GM20431 (cell line): ENCODE data around the gene KYNU.
"Not testable (repeated sequence)": the region's sequence is repeated elsewhere in the genome, so short reads cannot be mapped to it uniquely, and the experiment has no call there.

Experiments used
- in situ Hi-C: fragments of 300-500 bp; cut with MseI, MboI; formaldehyde crosslinking; loops from one replicate; pipeline ENCODE4 v1.15.0; 2020; ENCODE audit warnings: low sequenced_read_pairs; ENCODE audit not compliant: unreplicated experiment

KYNU gene

DNA sequence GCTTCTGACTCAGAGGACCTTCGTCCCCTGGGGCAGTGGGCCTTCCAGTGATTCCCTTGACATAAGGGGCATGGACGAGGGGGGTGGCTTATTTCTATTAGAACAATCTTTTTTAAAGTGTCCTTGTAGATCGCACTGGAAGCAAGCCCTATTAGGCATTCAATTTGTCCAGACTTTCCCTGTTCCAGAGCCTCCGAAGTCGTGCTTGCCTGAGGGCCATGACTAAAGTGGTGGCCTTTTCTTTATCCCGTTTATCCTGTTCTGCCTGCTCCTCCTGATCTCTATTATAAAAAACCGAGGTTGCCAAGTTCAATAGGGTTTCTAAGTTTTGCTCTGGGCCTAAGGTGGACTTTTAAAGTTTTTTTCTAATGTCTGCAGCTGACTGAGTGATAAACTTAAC is 26.3 kb downstream of the KYNU start:
- in situ Hi-C loops = not testable (repeated sequence)

DNA sequence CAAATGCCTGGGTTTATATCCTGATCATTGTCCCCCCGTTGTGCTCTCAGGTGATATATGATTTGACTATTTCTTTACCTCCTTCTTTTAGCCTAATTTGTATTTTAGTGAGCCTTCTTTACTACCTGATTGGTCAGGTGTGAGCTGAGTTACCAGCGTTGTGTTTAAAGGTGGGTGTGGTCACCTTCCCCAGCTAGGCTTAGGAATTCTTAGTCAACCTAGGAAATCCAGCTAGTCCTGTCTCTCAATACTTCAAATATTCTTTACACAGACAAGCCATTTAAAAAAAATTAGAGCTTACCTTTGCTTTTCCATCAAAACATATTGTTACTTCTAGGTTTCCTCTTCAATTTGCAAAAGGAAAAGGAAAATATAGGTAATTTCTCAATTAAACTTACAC is 30.2 kb downstream of the KYNU start:
- in situ Hi-C loops = no loop called here

DNA sequence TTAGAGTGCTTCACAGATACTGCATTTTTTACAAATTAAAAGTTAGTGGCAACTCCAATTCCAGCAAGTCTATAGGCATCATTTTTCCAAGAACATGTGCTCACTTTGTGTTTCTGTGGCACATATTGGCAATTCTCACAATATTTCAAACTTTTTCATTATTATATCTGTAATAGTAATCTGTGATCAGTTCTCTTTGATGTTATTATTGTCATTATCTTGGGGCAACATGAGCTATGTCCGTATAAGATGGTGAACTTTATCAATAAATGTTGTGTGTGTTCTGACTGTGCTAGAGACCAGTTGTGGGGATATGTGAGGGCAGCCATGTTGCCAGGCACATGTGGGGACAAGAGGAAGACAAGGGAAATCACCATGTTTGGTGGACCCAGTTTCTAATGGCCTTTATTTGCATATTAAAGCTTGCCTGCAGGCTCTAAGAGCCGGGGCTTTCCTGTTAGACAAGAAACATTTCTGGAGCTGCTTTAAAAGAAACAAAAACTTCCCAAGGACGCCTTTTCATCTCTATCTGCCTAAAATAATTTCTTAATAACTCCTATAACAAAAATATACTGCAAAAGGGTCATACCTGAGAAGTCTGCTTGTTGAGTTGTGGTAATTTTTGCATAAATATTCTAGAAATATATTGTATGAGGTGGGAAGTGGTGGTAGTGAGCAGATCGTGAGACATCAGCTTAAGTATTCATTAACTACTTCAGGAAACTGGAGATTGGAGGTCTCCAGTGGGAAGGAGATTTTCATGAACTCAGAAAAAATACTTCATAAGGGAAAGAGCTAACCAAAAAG is 37.2 kb downstream of the KYNU start:
- in situ Hi-C loops = no loop called here

DNA sequence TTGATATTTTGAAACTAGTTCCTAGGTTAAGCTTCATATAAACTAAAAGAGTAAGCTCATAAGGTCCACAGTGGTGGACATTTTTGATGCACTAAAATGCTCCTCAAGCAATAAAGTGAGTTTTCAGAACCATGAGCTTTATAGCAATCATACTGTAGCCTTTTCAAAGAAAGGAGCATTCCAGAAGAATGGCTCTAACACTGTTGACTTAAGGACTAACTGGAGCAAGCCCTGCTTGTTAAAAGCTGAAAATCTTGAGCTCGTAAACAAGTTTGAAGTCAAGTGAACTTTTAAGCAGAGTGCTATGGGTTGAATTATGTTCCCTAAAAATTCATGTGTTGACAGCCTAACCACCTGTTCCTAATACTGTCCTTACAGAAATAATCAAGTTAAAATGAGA is 38.0 kb downstream of the KYNU start:
- in situ Hi-C loops = no loop called here

DNA sequence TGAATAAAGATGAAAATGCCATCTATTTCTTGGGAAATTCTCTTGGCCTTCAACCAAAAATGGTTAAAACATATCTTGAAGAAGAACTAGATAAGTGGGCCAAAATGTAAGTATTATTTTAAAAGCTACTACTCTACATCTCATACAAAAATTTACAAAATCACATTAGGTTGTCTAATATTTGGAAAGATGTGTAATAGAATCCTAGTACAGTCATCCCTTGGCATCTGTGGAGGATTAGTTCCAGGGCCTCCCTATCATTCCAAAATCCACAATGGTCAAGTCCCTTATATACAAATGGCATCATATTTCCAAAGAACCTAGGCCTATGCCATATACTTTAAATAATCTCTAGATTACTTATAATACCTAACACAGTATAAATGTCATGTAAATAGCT is 41.2 kb downstream of the KYNU start:
- in situ Hi-C loops = no loop called here

DNA sequence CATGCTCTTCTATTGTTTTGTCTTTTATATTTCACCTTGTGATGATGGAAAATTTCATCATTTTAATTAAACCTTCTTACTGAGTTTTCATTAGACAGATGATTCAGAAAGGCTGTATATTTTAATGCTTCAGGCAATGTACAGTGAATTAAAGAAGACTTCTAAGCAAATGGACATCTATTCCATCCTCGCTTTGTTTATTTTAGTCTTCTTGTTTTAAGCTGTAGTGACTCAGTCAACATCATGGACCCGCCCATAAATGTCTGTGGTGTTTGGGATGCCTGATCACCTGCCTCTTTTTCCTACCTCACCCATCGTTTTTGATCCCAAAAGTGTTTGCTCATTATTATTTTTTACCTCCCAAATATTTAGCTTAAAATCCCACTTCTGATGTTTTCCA is 43.1 kb downstream of the KYNU start:
- in situ Hi-C loops = no loop called here

DNA sequence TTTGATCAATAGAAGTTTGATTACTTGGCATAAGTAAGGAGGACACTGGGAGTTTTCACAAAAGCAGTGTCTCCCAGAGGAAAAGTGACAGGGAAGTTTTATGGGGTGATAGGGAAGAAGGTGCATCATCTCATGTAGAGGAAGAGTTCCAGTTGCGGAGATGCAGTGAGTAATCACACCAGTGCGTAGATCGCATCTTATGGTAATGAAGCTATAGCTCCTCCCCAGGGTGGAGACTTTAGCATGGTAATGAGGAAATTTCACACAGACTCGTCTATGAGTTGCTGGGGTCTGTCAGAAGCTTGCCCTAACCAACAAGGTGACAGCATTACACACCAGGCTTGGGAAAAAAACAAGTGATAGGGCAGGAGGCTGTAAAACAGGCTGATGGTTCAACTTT is 49.0 kb downstream of the KYNU start:
- in situ Hi-C loops = no loop called here

DNA sequence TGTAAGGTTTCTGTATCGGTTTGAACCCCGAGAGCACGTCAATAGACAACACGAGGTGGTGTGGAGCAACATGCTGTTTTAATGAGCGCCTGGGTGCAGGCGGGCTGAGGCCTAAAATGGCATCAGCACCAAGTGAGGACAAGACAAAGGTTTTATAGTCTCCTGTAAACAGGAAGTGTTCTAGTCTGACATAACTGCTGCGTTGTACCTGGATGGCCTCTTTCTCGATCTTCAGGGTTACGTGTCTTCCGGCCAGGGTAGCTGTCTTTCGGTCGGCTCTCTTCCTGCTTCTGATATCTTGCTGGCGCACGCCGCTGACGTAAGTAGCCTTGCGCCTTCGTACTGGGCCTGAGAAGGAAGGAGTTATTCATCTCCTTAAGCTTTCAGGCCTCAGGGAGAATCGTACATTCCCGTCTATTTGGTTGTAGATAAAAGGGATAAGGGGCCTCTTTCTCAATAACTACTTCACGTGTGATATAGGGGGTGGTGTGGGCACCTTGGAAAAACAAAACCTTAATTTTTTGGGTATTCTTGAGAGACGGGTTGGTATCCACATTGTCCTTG is 53.5 kb downstream of the KYNU start:
- in situ Hi-C loops = no loop called here

DNA sequence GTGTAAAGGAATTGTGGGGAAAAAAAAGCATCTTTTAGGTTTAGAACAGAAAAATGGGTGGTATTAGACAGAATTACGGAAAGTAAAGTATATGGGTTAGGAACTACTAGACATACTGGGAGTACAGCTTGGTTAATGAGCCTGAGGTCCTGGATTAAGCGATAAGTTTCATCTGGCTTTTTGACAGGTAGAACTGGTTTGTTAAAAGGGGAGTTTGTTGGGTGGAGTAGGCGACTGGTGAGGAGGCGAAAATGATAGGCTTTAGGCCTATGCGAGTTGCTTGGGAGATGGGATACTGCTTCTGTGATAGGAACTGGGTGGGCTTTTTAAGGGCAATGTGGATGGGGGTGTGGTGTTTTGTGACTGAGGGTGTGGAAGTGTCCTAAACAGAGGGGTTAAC is 56.5 kb downstream of the KYNU start:
- in situ Hi-C loops = no loop called here

DNA sequence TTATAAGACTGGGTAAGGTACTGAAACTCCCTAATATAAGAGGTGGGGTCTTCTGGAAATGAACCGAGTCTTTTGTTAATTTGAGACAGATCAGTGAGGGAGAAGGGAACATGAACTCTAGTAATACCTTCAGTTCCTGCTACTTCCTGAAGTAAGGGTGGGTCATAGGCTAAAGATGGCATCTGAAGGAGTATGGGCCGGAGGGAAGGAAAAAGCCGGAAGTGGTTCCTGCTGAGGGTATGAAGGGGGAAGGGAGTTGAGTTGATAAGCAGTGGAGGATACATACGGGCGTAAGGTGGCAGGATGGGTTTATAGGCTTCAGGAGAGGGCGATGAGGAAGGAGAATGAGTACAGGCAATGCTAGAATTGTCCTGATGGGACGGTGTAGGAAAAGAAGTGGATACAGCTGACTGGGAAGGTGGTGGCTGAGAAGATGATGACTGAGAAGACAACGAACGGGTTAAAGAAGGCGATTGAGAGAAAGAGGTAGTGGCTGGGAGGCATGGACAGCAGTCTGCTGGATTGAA is 58.2 kb downstream of the KYNU start:
- in situ Hi-C loops = no loop called here

DNA sequence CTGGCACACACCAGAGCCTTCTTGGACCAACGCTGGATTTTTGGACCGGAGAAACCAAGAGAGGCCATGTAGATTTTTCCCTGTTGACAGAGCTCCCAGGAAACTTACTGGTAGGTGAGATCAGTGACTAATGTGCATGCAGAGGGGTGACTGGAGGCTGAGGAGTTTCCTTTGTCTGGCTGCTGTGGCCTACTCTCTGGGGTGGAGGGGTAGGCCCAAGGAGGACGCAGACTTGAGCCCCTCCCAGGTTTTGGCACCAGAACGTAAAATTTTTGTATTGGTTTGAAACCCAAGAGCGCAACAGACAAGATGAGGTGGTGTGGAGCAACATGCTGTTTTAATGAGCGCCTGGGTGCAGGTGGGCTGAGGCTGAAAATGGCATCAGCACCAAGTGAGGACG is 59.2 kb downstream of the KYNU start:
- in situ Hi-C loops = no loop called here

DNA sequence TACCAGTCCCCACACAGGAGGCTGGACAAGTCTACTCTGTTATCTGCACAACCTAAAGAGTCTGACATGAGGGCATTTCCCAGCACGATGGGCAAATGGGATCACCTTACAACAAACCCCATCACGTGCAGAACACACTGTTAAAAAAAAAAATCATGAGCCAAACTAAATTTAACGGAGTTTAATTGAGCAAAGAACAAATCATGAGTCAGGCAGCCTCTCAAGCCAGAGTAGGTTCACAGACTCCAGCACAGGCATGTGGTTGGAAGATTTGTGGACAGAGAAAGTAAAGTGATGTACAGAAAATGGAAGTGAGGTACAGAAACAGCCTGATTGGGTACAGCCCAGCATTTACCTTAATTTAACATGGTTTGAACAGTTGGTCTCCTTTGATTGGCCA is 59.9 kb downstream of the KYNU start:
- in situ Hi-C loops = no loop called here

DNA sequence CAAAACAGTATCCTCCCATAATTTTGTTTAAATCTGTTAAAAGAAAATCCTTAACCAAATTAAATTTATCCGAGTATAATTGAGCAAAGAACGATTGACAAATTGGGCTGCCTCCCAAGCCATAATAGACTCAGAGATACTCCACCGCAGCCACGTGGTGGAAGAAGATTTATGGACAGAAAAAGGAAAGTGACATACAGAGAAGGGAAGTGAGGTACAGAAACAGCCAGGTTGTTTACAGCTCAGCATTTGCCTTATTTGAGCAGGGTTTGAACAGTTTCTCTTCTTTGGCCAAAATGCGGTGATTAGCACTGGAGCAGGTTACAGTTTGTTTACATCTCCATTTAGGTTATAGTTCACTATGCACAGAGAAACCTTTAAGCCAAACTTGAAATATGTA is 60.8 kb downstream of the KYNU start:
- in situ Hi-C loops = no loop called here

DNA sequence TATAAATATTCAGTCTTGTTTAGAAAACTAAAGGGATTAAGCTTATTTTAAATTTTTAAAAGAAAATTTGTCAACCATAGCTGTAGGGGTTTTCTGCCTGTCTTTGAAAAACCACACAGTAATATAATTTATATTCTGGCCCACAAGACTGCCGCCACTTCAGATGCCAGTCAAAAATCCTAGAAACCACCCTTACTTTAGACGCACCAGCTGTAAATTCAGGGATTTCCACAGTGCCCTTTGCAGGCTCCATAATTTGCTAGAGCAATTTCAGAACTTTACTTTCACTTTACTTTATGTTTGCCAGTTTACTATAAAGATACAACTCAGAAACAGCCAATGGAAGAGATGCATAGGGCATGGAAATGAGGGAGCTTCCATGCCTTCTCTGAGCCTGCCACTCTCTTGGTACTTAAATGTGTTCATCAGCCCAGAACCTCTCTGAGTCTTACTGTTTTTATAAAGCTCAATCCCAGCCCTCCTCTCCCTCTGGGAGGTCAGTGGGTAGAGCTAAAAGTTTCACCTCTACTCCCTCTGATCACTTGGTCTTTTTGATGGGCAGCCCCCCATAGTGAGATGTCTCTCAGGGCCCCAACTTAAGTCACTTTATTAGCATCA is 63.3 kb downstream of the KYNU start:
- in situ Hi-C loops = no loop called here

DNA sequence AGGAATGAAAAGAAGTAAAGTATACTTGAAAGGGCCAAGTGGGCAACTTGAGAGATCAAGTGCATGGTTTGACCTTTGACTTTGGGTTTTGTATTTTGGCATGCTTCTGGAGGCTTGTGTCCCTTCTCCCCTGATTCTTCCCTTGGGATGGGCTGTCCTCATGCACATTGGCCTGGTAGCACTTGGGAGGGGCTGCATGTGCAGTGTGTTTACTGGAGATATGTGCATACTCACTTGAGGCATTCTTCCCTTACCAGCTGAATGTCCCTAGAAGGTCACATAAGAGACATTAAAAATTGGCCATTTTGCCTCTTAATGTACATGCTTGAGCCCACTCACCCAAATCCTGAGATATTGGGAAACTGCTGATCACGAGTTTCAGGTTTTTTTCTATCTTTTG is 65.2 kb downstream of the KYNU start:
- in situ Hi-C loops = no loop called here

DNA sequence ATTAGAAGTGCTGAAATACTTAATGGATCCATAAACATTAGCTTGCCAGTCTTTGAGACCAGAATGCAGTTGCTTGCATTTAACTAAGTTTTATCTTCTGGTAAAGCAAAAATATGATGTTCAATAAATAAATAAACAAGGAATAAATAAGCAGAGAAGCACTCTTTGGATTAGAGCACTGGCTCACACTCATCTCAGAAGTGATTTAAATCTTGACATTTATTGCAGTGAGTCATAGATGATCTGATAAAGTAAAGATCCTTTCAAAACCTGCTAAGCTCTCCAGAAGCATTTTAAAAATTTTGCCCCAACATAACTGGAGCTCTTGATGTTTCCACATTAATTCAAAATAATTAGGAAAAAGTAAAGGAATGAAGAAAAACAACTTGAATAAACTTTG is 66.8 kb downstream of the KYNU start:
- in situ Hi-C loops = no loop called here

DNA sequence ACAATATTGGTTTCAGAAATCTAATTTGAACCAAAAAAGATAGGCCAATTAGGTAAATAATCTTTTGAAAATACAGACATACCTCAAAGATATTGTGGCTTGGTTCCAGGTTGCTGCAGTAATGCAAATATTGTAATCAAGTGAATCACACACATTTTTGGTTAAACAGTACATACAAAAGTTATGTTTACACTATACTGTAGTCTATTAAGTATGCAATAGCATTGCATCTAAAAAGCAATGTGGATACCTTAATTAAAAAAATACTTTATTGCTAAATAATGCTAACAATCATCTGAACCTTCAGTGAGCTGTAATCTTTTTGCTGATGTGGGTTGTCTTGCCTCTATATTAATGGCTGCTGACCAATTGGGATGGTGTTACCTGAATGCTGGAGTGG is 67.3 kb downstream of the KYNU start:
- in situ Hi-C loops = no loop called here

DNA sequence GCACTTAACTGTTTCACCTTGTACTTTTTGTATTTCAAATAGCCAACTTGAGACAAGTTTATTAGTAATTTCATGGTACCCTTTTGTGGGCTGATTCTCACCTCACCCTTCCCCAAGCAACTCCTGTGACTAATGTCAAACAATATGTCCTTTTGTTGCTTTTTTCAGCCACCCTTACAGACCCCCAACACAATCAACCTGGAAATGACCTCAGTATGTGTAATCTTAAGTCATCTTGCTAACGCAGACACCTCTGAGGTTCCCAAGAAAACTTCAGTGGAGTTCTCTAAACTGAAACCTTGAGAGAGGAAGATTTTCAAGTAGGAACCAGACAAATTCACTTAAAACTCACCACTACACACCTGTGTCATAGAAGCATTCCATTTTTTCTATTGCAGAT is 69.5 kb downstream of the KYNU start:
- in situ Hi-C loops = no loop called here

DNA sequence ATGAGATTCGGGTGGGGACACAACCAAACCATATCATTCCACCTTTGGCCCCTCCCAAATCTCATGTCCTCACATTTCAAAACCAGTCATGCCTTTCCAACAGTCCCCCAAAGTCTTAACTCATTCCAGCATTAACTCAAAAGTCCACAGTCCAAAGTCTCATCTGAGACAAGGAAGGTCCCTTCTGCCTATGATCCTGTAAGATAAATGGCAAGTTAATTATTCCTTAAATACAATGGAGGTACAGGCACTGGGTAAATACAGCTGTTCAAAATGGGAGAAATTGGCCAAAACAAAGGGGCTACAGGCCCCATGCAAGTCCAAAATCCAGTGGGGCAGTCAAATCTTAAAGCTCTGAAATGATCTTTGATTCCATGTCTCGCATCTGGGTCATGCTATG is 71.3 kb downstream of the KYNU start:
- in situ Hi-C loops = not testable (repeated sequence)

DNA sequence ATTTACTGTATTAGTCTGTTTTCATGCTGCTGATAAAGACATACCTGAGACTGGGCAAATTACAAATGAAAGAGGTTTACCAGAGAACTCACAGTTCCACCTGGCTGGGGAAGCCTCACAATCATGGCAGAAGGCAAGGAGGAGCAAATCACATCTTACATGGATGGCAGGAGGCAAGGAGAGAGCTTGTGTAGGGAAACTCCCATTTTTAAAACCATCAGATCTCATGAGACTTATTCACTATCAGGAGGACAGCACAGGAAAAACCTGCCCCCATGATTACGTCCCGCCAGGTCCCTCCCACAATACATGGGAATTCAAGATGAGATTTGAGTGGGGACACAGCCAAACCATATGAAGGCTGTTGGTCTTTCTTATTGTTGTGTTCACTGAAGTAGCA is 72.9 kb downstream of the KYNU start:
- in situ Hi-C loops = not testable (repeated sequence)

DNA sequence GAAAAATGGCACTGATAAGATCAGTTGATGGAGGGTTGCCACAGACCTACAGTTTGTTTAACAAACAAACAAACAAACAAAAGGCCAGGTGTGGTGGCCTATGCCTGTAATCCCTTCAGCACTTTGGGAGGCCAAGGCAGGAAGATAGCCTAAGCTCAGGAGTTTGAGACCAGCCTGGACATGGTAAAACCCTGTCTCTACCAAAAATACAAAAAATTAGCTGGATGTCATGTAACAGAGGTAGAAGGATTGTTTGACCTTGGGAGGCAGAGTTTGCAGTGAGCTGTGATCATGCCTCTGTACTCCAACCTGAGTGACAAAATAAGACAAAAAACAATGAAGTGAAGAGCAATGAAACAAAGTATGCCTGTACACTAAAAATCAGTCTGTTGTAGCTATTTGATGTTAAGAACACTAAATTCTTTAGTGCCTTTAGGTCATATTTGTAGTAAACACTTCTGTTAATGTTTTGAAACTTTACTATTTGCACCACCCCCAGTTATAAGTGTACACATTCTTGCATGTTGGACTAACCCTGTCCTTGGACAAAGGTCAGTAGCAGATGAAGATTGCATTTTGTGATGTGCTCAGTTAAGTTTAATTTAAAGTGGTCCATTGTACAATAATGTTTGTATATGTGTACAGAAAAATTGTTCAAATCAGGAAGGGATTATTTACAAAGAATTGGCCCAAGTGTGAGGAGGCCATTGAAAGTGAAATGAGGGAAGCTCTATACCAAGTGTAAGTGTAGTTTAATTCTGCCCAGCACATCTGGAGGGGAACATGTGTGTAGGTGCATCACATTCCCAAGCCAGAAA is 73.9 kb downstream of the KYNU start:
- in situ Hi-C loops = no loop called here
